ENCODE data around the gene SIGLEC11.

Gene SIGLEC11

GRCh38 chr19:49912965-49913685 is 47.8 kb downstream of the SIGLEC11 start:
- DNase-seq (ENCODE audit: low read depth): no peak
- H3K4me3 ChIP-seq (ENCODE audit: control insufficient read depth, low read depth, low read length): no peak overlapping the region
- no peak for TF ChIP-seq CTCF (conservative IDR thresholded peaks at IDR 0.05; ENCODE audit: control insufficient read depth, insufficient read depth, low read depth, low read length)

DNA sequence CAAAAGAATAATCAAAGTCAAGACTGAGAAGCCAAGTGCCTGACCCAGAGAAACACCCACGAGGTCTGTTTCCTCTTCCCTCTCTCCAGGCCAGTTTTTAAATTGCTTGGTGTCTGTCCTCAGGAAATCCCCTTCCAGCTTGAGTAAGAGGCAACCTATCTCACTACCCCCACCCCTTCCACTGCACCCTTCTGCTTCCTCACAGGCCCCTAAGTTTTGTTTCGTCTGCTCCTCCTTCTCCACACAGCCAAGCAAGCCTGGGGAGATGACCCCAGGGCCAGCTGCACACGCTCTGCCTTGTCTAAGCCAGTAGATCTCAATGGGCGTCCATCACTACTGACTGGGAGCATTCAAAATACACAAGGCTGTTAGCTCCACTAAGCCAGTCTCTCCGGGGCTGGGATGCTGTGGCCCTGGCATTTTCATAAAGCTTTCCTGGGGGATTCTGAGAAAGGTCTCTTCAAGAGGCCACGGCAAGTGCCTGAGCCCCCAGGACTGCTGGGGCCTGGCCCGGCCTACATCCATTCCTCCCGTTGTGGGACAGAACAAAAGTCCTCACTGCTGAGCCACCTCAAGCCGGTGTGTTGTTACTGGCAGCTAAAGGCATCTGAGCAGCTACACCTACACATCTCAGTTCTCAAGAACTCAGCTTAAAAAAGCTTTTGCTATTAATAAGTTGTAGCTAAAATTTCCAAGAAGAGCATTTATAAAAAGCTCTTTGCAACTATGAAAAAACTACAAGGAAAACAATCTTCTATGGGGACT is 49.4 kb downstream of the SIGLEC11 start:
- H3K4me3 ChIP-seq (ENCODE audit: control insufficient read depth, low read depth, low read length): no peak overlapping the region
- DNase-seq (ENCODE audit: low read depth): no peak
- TF ChIP-seq CTCF (conservative IDR thresholded peaks at IDR 0.05; ENCODE audit: control insufficient read depth, insufficient read depth, low read depth, low read length): no peak

DNA sequence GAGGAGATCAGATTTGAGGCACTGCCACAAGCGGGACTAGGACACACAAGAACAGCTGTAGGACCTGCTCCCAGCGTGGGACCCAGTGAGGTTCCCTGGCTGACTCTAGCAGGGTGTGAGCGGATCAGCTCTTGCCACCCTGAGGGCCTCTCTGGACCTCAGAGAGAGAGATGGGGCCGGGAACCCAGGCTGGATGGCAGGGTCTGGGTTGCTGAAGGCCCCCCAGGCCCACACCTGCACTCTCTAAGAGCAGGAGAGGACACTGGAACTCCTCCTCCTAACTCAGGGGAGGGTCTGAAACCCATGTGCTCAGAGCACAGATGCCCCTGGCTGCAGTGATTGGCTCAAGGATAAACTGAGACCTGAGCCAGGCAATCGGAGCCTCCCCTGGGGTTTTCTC is 50.8 kb downstream of the SIGLEC11 start:
- no peak for DNase-seq (ENCODE audit: low read depth)
- TF ChIP-seq CTCF (conservative IDR thresholded peaks at IDR 0.05; ENCODE audit: control insufficient read depth, insufficient read depth, low read depth, low read length): no peak
- no peak overlapping the region for H3K4me3 ChIP-seq (ENCODE audit: control insufficient read depth, low read depth, low read length)

DNA sequence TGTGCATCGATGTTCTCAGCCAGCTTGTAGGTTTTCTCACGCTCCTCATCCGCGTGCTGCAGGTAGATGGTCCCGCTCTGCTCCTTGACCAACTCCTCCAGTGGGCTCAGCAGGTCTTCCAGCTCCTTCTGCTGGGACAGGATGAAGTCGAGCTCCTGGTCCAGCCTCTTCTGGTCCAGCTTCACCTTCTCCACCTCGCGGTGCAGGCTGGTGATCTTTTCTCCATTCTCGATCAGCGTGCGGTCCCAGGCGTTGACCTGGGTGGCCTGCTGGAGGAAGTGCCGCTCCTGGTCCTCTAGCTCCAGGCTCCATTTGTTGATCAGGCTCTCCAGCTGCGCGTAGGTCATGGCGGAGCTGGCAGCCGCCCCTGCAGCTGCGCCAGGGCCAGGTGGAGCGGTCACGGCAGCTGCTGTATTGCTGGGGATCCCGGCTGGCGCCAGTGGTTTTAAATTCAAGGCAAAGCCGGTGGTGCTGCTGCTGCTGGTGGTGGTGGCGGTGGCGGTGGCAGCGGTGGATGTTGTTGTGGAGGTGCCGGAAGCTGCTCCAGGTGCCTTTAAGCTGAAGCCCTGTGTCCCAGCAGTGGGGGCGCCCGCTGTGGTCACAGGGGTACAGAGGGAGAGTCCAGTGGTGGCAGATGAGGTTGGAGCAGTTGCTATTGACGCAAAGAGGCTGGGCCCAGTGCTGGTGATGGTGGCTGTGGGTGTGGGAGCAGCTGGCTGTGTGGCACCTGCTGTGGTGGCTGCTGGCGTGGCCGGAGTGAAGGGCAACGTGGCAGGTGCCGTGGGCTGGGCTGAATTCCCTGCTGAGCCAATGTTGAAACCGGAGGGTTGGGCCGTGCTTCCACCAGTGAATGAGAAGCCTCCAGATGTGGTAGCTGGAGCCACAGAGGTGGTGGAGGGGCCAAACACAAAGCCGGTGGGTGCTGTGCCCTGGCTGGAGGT is 52.2 kb downstream of the SIGLEC11 start:
- no peak overlapping the region for H3K4me3 ChIP-seq (ENCODE audit: control insufficient read depth, low read depth, low read length)
- no peak for TF ChIP-seq CTCF (conservative IDR thresholded peaks at IDR 0.05; ENCODE audit: control insufficient read depth, insufficient read depth, low read depth, low read length)
- no peak for DNase-seq (ENCODE audit: low read depth)

- no peak for DNase-seq (ENCODE audit: low read depth)
- no peak for TF ChIP-seq CTCF (conservative IDR thresholded peaks at IDR 0.05; ENCODE audit: control insufficient read depth, insufficient read depth, low read depth, low read length)
- H3K4me3 ChIP-seq (ENCODE audit: control insufficient read depth, low read depth, low read length): no peak overlapping the region
Observed at GRCh38 chr19:49907745-49908446, 53.1 kb downstream of the SIGLEC11 start.

Measured in fibroblast of mammary gland (primary cell).